Activated CD8-positive, alpha-beta memory T cell treated with anti-CD3 and anti-CD28 coated beads, Interleukin-2, amount 50 U/mL, for 1 hour (primary cell): ENCODE measurements around the gene COG1.
A peak's percentile ranks its signal among the peaks of the same experiment; 100 is the strongest.

Source experiments
- DNase-seq: peaks from one replicate; pipeline ENCODE4 v3.0.0-alpha.2; 2020; ENCODE audit errors: extremely low read depth

The COG1 gene

GRCh38 chr17:73227379-73227778 lies 34.5 kb downstream of the COG1 start:
- DNase-seq = no peak

GRCh38 chr17:73227944-73228343 lies 35.1 kb downstream of the COG1 start:
- DNase-seq = no peak

DNA sequence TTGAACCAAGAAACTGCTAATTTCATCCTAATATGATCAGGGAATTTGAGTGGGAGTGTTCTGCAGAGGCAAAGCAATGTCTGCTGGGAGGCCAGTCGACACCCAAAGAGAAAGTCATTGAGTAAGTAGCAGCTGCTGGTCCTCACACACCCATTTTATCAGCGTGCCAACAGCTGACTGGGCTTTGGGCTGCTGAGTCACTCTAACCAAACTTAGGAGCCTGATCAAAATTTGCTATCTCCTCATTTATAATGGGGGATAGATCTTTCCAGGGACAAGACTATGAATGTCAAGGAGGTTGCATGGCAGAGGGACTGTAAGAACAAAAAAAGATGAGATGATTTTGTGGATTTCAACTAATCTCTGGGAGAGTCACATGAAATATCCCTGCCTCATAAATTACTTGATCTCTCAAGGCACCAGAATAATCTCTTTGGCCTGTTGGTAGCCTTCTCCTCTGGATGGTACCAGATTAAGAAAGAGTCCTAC lies 35.9 kb downstream of the COG1 start:
- no peak for DNase-seq

DNA sequence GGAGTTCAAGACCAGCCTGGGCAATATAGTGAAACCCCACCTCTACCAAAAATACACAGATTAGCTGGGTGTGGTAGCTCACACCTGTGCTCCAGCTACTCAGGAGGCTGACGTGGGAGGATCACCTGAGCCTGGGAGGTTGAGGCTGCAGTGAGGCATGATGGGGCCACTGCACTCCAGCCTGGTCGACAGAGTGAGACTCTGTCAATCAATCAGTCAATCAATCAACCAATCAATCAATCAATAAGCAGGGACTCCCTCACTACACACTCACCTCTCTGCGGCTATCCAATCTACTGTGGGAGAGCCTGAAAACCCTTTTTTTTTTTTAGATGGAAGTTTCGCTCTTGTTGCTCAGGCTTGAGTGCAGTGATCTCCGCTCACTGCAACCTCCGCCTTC lies 37.2 kb downstream of the COG1 start:
- no peak for DNase-seq

- no peak for DNase-seq
Observed at GRCh38 chr17:73231395-73231794, 38.5 kb downstream of the COG1 start.

DNA sequence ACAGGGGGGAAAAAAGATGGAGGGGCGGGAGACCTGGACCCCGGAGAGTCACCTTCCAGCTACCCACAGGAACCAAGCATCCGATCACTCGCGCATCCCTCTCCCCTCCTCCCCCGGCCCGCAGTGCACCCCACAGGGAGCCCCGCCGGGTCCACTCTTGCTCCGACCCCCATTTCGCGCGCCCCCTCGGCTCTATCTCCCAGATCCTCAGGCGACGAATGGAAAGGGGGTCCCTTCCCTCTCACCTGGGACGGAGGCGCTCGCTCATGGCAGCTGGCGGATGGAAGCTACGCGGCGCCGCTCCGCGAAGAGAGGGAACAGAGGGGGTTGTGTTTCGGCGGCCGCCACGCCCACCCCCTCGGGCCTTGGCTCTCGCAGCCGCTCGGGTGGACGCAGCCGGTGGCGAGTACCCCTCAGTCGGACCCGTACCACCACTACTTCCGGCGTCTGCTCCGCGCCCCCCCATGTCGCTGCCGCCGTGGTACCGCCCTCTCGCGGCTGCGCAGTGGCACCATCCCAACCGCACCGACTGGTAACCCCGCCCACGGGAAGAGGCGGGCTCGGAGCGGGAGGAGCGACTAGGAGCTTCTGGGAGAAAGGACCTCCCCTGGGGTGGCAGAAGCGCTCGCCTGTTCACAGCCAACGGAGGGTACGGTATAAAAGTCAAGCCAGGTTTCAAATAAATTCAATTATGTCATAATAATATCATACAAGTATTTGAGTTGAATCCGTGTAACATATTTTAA lies 39.2 kb downstream of the COG1 start:
- DNase-seq = peak; percentile 87

- no peak for DNase-seq
Observed at GRCh38 chr17:73232587-73233373, 39.9 kb downstream of the COG1 start.

- DNase-seq = no peak
Observed at GRCh38 chr17:73234736-73235135, 41.9 kb downstream of the COG1 start.

GRCh38 chr17:73237714-73238113 lies 44.9 kb downstream of the COG1 start:
- no peak for DNase-seq

- no peak for DNase-seq
Observed at GRCh38 chr17:73240561-73240960, 47.7 kb downstream of the COG1 start.

DNA sequence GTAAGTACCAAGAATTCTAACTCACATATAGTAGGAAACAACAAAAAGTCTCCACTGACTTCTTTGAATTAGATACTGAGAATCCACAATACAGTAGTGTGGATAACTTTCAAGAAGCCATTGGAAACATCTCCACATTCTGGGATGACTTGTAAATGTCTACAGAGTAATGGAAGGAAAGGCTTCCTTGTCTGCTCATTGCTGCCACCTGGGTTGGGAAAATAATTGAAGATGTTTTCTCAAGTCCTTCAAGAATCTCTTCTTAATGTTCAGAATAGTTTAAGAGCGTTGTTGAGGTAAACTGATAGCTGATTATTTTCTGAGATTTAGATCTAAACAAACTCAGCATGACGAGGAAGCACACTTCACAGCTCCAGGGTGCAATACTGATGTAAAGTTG lies 54.9 kb downstream of the COG1 start:
- no peak for DNase-seq

GRCh38 chr17:73248532-73248931 lies 55.7 kb downstream of the COG1 start:
- DNase-seq = no peak

DNA sequence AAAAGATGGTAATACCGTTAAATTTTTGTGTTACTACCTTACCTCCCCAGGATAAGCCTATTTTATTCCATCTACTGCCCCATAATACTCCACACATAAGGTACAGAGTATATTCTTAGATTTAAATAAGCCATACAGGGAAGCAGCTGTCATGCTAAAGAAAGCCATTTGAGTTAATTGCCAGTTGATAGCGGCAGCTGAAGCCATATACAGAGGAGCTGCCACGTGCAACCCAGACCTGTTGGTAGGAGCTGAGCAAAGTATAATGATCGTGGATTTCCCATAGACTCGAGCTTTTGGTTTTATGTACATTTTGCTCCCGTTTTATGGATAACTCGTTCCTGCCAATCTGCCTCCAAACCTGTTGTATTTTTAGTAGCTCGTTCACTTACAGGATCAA lies 56.8 kb downstream of the COG1 start:
- DNase-seq = no peak

GRCh38 chr17:73250851-73251640 lies 58.2 kb downstream of the COG1 start:
- DNase-seq = no peak

- DNase-seq = no peak
Observed at GRCh38 chr17:73251871-73252270, 59.0 kb downstream of the COG1 start.

DNA sequence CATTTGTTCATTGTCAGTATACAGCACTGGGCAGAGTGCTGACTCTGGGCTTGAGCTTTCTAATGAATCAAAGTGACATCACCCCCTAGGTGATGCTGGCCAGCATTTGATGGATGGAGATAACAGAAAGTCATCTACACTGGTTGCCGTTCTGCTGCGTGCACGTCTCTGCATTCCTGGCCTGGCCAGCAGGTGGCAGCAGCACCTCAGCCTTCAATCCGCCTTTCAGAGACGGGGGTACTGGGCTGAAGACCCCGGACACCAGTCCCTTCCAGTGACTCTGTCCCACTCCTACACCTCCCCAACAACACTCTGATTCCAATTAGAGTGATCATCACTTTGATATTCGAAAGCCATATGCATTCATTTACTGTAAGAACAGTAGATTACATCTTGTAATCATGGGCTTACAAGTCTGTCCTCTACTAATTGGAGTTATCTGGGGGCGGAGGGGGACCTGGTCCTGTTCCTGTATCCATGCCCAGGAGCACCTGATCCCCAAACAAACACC lies 62.9 kb downstream of the COG1 start:
- DNase-seq = no peak

- no peak for DNase-seq
Observed at GRCh38 chr17:73256220-73256619, 63.4 kb downstream of the COG1 start.

- no peak for DNase-seq
Observed at GRCh38 chr17:73257516-73257915, 64.7 kb downstream of the COG1 start.
